ENCODE data around the gene SULT6B1.

GRCh38 chr2:37132914-37133313, 55.6 kb downstream of the SULT6B1 start:
- TF ChIP-seq, protein P1, sequence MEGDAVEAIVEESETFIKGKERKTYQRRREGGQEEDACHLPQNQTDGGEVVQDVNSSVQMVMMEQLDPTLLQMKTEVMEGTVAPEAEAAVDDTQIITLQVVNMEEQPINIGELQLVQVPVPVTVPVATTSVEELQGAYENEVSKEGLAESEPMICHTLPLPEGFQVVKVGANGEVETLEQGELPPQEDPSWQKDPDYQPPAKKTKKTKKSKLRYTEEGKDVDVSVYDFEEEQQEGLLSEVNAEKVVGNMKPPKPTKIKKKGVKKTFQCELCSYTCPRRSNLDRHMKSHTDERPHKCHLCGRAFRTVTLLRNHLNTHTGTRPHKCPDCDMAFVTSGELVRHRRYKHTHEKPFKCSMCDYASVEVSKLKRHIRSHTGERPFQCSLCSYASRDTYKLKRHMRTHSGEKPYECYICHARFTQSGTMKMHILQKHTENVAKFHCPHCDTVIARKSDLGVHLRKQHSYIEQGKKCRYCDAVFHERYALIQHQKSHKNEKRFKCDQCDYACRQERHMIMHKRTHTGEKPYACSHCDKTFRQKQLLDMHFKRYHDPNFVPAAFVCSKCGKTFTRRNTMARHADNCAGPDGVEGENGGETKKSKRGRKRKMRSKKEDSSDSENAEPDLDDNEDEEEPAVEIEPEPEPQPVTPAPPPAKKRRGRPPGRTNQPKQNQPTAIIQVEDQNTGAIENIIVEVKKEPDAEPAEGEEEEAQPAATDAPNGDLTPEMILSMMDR (conservative IDR thresholded peaks at IDR 0.05; ENCODE audit: low read depth, low read length): no peak
- TF ChIP-seq EZH2 (IDR thresholded peaks at IDR 0.05; ENCODE audit: borderline replicate concordance, low read depth, low read length, poor library complexity, severe bottlenecking): no peak

Measured in A673 (cell line).